IPS-18c (cell line): ENCODE data around the gene LAPTM5.
A peak's percentile ranks its signal among the peaks of the same experiment; 100 is the strongest.

Experiments
- H3K4me3 ChIP-seq: 2 replicates; pipeline ENCODE4 v1.7.0; 2013; ENCODE audit warnings: low read depth, mild to moderate bottlenecking, low read length, moderate library complexity; ENCODE audit not compliant: insufficient read depth
- H3K9me3 ChIP-seq: one replicate; pipeline ENCODE4 v1.6.1; 2013; ENCODE audit warnings: mild to moderate bottlenecking, low read length, moderate library complexity; ENCODE audit not compliant: control insufficient read depth, insufficient read depth

LAPTM5 gene

DNA sequence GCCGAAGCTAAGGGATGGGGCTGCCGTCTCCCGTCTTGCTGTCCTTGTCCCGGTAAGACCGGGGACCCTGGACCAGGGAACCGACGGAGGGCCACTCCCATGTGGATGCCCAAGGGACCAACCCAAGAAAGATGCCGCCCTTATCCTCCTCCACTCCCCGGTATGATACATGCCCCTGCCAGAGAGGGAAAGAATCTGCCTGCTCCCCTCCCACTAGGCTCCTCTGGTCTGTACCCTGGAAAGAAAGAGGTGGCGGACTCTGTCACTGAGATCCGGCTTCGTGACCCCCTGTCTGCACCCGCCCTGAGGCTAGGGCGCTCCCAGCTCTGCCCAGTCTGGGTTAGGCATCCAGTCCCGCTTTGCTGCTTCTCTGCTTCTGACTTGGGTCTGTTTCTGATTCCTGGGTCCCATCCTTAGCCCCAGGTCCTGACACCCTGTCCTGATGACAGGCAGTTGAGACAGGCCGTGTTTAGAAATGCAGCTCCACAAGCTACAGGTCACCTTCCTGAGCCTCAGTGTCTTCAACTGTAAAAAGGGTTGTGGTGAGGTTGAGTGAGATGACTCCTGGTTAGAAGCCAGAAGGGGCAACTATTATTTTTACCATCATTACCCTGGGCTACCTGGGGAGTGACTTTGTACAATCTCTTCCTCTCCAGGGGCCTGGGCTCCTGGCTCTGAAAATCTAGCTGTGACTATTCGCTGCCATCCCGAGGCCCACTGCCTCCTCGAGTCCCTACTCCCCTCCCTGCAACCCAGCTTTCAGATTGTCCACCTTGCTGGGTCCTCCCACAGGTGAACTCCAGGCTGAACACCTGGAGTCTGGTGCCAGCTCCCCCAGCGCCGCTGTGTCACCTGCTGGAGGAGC lies 37.9 kb downstream of the LAPTM5 start:
- peaks cover 5% of the 10 kb centered on the region for H3K9me3 ChIP-seq
- no peak overlapping the region for H3K4me3 ChIP-seq

DNA sequence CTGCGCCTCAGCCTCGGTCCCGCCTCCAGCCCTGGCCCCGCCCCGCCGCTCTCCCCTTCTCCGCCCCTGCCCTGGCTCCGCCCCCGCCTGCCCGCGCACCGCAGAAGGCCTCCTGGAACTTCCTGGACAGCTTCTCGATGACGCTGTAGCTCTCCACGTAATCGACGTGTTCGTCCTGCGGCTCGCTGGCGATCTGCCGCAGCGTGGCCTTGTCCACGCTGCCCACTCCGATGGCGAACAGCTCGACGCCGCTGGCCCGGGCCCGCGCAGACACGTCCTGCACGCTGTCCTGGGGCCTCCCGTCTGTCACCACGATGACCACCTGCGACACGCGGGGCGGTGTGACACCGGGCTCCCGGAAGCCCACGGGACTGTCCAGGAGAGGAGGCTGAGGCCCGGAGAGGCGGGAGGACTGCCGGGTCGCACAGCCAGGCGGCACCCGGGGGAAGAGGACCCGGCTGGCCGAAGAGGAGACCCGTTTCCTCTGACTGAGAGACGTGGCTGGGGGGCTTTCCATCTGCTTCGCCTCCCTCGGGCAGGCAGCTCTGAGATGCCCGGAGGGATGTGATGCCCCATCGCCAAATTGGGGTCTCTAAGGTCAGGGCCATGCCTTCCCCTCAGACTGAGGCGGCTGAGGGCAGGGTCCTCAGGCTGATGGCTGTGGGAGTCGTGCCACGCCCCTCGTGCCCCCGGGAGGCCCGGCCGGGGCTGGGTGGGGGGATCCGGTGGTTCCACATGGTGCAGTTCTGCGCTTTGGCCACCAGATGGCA lies 38.8 kb downstream of the LAPTM5 start:
- H3K4me3 ChIP-seq: peak overlapping the region; percentile 84
- H3K9me3 ChIP-seq: peaks cover 5% of the 10 kb centered on the region

DNA sequence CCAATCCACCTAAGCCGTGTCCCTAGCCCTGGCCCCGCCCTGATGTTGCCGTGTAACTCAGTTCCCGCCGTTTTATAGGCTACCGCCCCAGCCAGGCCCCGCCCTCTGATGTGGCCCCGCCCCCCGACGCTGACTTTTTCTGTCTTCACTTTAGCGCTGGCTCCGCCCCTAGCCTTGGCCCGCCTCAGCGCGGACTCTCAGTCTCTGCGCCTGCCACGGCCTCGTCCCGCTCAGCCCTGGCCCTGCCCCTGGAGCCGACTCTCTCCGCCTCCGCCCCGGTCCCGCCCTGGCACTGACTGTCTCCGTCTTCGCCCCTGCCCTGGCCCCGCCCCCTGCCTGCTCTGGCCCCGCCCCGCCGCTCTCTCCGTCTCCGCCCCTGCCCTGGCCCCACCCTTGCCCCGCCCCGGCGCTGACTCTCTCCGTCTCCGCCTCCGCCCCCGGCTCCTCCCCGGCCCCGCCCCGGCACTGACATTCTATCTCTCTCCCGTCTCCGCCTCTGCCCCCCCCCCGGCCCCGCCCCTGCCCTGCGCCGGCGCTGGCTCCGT lies 39.4 kb downstream of the LAPTM5 start:
- Histone ChIP-seq H3K9me3 (peaks cover 5% of the 10 kb centered on the region), H3K4me3 (peak overlapping the region; percentile 43; the same call in 1 of the 2 replicates)

DNA sequence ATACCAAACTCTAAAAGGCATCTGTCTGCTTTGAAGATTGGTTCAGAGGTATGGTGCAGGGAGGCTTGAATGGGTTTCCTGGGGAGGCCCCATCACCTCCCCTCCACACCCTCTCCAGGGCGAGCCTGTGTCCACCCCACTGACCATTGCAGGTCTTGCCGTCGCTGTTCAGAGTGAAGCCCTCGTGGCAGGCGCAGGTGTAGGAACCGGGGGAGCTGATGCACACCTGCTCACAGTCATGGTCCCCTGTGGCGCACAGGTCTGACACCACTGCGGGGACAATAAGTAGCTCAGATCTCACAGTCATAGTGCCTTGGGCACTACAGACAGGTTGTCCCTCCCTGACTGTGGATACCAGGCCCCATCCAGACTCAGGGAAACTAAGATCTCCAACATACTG lies 40.9 kb downstream of the LAPTM5 start:
- H3K9me3 ChIP-seq: peaks cover 5% of the 10 kb centered on the region
- H3K4me3 ChIP-seq: no peak overlapping the region

DNA sequence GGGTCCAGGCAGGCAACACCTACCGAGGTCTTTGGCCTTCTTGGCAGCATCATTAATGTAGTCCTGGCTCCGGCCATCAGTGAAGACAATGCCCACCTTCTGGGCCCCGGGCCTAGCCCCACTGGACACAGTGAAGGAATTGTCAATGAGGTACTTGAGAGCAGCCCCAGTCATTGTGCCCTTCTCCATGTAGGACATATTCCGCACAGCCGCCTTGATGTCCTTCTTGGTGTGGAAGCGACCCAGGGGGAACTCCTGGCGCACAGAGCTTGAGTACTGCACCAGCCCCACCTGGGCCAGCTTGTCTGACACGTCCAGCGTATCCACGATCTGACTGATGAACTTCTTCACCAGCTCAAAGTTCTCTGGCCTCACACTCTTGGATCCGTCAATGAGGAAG lies 41.7 kb downstream of the LAPTM5 start:
- H3K4me3 ChIP-seq: no peak overlapping the region
- H3K9me3 ChIP-seq: peaks cover 5% of the 10 kb centered on the region

DNA sequence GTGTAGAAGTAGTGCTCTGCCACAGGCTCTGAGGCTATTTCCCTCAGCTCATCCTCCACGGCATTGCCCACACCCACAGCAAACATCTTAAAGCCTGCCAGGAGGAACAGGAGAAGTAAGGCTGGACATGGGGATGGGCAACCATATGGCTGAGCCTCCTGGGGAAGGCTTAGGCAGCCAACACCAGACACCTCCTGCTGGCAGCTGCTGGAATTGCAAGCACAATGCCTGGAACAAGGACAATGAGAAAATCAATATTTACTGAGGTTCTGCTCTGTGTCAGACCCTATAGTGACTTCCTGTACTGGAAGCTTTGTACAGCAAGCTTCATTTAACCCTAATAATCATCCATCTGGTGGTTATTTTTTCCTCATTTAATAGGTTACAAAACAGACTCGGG lies 42.4 kb downstream of the LAPTM5 start:
- H3K9me3 ChIP-seq: peaks cover 5% of the 10 kb centered on the region
- H3K4me3 ChIP-seq: no peak overlapping the region

DNA sequence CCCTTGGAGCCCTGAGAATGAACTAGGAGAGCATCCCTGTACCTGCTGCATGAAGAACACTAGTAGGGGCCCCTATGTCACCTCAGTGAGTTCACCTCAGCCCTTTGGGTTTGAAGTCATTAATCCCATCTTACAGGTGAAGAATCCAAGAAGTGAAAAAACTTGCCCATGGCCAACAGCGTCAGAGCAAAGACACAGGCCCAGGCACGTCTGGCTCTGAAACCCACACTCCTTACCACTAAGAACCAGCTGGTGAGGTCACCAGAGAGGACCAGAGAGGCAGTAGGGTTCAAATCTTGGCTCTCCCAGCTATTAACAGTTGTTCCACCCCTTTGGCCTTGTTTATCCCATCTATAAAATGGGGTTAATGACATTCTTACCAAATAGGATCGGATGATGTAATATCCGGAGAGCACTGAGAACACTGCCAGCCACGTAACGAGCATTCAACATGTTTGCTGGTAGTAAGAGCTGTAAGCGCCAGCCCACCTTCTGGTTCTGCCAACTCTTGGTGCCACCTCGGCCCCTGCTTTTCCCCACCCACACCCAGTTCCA lies 43.0 kb downstream of the LAPTM5 start:
- Histone ChIP-seq H3K9me3 (peaks cover 5% of the 10 kb centered on the region), H3K4me3 (no peak overlapping the region)

DNA sequence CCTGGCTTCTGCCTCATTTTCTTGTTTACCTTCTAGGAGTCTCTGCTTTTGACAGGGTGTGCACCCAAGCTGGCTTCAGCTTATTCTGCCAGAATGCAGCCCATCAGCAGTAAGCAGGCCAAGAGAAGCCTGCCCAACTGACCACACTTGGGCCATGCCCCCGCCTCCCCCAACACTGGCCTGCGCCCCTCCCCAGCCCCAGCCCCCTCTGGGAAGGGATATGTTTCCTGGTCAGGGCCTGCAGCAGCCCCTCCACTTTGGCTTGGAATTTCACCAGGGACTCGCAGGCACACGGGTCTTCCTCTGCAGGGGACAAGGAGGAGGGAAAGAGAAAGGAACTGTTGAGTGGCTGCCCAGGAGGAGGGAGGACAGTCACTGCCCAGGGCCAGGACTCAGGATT lies 43.5 kb downstream of the LAPTM5 start:
- H3K9me3 ChIP-seq: peaks cover 5% of the 10 kb centered on the region

DNA sequence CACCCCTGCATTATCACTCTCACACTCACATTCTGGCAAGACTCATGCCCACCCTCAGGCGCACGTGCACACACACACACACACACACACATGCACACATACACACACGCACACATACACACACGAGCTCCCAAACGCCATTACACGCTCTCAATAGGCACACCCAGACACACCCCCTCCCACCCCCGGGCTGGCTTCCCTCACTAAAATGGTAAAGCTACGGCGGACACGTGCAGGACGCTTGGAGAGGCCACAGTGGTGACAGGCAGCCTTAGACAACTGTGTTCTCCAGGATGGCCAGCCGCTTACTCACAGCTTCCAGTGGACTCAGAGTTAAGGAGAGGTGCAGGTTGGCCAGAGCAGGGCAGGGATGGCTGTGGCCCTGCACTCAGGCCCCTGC lies 44.3 kb downstream of the LAPTM5 start:
- H3K9me3 ChIP-seq: peaks cover 5% of the 10 kb centered on the region
- no peak overlapping the region for H3K4me3 ChIP-seq

More for the DNA sequence above, 43.5 kb downstream of the LAPTM5 start:
- no peak overlapping the region for H3K4me3 ChIP-seq

DNA sequence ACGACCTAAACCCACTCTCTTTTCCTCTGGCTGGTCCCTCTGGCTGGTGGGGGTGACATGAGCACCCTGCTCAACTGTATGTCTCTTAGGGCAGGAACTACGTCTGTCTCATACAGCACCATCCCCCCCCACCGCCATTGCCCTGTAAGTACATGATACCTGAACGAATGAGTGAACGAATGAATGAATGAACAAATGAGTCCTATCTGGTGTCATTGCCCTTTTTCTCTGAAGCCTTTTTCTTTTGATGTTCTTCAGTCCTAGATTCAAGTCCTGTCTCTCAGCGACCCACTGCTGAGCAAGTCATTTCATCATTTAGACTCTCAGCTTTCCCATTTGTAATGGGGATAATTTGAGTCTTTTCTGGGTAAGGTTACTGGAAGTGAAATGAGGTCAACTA lies 45.0 kb downstream of the LAPTM5 start:
- H3K4me3 ChIP-seq: no peak overlapping the region

DNA sequence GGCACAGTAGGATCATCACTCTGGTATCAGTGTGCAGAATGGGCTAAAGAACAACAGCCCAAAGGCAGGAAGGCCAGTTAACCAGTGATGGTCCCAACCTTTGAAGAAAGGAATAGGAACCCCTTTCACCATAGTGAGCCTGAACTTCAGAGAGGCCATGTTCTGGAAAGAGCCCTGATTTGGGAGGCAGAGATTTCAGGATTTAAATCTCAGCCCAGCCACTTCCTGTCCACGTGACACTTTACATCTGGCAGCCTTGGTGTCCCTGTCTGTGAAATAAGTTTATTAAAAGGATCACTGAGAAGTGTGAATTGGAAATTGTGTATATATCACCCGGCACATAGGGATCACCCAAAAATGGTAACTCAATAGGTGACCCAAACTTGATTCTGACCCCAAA lies 47.2 kb downstream of the LAPTM5 start:
- Histone ChIP-seq H3K9me3 (peaks cover 3% of the 10 kb centered on the region), H3K4me3 (no peak overlapping the region)

More for the DNA sequence above, 45.0 kb downstream of the LAPTM5 start:
- peaks cover 5% of the 10 kb centered on the region for H3K9me3 ChIP-seq

DNA sequence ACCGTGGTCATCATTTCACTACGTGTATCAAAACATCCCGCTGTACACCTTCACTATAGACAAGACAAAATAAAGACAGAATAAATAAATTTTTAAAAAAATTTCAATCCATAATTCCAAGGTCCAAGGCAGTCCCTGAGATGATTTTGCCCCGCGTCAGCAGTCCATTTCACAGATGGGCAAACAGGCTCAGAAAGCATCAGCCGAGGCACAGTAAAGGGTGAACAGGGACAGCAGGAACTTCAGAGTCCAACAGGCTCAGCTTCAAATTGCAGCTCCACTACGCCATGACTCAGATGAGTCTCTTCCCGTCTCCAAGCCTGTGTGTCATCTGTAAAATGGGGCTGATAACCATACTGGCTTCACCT lies 49.2 kb downstream of the LAPTM5 start:
- Histone ChIP-seq H3K9me3 (no peaks in the 10 kb centered on the region), H3K4me3 (no peak overlapping the region)

DNA sequence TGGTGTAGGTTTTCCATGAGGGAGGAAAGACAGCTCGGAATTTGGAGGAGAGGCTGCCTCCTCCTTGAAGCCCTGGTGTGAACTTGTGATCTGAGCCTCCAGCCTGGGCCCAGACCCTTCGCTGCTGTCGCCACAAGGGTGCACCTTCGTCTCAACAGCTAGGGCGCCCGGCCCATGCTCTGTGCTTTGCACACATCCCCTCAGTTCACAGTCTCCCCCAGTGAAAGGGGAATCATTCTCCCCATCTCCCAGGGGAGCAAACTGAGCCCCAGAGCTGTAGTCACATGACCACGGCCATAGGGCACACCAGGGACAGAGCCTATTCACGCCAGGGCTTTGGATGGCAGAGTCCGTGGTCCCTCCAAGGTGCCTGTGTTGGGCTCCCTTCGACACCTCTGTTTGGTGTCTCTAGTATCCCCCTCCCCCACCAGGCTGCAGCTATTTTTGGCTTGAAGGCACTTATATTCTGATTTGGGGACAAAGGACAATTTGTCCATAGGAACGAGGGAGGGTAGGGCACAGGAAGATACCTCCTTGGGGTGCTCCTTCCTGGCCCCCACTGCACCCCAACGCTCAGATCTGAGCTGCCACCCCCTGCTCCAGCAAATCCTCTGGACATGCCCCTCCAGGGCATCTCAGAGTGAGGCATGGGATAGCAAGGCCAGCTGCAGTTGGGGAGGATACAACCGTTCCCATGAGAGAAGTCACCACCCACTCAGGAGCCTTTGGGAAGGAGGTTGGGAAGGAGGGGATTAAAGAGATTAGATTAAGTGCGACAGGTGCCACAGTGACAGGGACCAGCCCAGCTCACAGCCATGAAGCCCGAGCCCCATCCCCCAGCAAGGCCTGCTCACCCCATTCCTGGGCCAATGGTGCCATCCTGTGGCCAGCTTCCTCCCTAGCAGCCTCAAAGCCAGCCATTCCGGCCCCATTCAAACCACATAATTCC lies 49.9 kb downstream of the LAPTM5 start:
- Histone ChIP-seq H3K4me3 (no peak overlapping the region), H3K9me3 (no peaks in the 10 kb centered on the region)

DNA sequence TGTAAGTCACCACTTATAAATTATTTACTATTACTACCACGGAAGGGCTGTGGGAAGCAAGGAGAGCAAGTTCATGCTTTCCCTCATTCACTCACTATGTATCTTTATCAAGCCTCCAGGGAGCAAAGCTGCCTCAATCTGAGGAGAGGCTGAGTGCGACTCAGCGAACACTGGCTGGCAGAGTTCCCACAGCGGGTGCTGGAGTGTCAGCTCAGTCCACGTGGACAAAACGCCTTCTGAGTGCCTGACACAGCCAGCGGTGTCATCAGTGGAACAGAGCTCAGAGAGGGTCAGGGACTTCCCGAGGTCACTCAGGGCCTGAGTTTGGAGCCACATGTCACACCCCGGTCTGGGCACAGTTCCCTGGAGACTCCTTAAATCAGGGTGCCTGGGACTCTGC lies 51.0 kb downstream of the LAPTM5 start:
- no peaks in the 10 kb centered on the region for H3K9me3 ChIP-seq
- H3K4me3 ChIP-seq: no peak overlapping the region

DNA sequence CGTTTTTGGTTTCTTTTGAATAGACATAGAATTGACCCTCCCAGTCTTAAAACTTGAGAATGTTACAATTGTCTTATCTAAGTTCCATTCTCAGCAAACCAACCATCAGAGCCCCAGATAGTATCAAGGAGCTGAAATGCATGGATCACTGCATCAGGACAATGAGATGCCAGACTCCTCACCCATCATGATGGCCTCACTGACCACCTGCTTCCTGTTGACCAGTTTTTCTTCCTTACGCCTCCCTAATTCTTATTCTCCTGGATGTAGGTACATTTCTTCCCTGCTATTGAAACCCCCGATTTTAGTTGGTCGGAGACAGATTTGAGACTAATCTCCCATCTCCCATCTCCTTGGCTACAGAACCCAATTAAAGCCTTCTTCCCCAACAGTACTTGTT lies 51.9 kb downstream of the LAPTM5 start:
- no peaks in the 10 kb centered on the region for H3K9me3 ChIP-seq

DNA sequence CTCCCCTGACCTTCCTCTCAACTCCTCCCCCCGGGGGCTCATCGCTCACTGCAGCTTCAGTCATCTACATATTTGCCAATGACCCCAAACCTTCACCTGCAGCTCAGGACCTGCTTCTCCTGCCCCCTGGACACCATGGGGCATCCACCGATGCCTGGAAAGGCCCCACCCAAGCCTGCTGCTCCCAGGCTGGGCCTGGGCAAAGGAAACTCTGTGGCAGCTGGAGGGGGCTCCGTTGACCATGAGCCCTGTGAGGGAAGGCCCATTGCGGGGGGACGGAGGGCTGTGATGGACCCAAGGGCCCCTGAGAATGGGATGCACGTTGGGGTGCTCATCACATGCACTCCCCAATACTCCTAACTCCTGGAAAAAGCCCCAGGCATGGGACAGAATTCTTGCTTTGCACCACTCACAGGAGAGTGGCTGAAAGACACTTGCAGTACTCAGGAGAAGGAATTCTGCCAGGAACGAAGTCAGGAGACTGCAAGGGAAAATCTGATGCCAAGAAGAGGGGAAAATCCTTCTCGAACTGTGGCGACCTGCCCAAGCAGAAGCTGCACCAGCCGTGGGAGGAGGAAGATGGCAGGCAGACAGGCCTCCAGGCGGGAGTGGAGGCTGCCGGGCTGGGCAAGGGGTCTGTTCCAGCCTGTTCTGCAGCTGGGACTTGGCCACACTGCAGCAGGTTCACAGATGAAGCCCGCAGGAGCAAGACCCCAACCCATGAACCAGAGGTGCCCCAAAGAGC lies 52.6 kb downstream of the LAPTM5 start:
- H3K4me3 ChIP-seq: no peak overlapping the region

More for the DNA sequence above, 51.9 kb downstream of the LAPTM5 start:
- no peak overlapping the region for H3K4me3 ChIP-seq

More for the DNA sequence above, 52.6 kb downstream of the LAPTM5 start:
- no peaks in the 10 kb centered on the region for H3K9me3 ChIP-seq
